Esophagus muscularis mucosa (tissue), 4 donors: ENCODE data around the gene TRPC4AP. TPM values are rescaled to one million over a fixed set of nuclear protein-coding genes. Genes with fewer than 3 reads are reported as not detected.

Source experiments
- DNase-seq: peaks from one replicate; pipeline ENCODE4 v3.0.0-alpha.2; 2017; ENCODE audit errors: extremely low spot score
- H3K27ac ChIP-seq, 4 donors: fragments of 200-600 bp; sonication (generic); replicated peaks in 1 of 4; 1 replicate in 3 of 4; 2 replicates in 1 of 4; pipeline ENCODE4 v1.5.1; 2016 to 2019; ENCODE audit warnings: mild to moderate bottlenecking in 1 of 4
- H3K27me3 ChIP-seq, 4 donors: fragments of 200-600 bp; sonication (generic); one replicate each; pipeline versions ENCODE4 v1.5.1 to v1.6.0; 2016 to 2019
- H3K36me3 ChIP-seq, 4 donors: fragments of 200-600 bp; sonication (generic); one replicate each; pipeline ENCODE4 v1.5.1; 2016 to 2019
- H3K4me1 ChIP-seq, 4 donors: fragments of 200-600 bp; sonication (generic); one replicate each; pipeline ENCODE4 v1.5.1; 2016 to 2019
- H3K4me3 ChIP-seq, 4 donors: fragments of 200-600 bp; sonication (generic); 1 replicate in 2 of 4; 2 replicates in 2 of 4; pipeline ENCODE4 v1.5.1; 2016 to 2019; ENCODE audit warnings: mild to moderate bottlenecking in 4 of 4, moderate library complexity in 1 of 4
- H3K9me3 ChIP-seq, 4 donors: fragments of 200-600 bp; sonication (generic); 1 replicate in 3 of 4; 2 replicates in 1 of 4; pipeline ENCODE4 v1.5.1; 2016 to 2019
- EP300 ChIP-seq: sonication (generic); formaldehyde crosslinking; IDR thresholded peaks from one replicate; pipeline ENCODE4 v1.6.1; 2017; ENCODE audit warnings: antibody characterized with exemption
- POLR2A ChIP-seq: fragments of 450-650 bp; IDR thresholded peaks from one replicate; pipeline ENCODE4 v1.6.1; 2017; ENCODE audit warnings: antibody characterized with exemption, moderate library complexity, mild to moderate bottlenecking, low read depth
- POLR2AphosphoS5 ChIP-seq, 2 donors: sonication (generic); formaldehyde crosslinking; IDR thresholded peaks; one replicate each; pipeline ENCODE4 v1.6.1; 2017; ENCODE audit warnings: antibody characterized with exemption in 2 of 2
- WGBS: methylation state at CpG from one replicate; pipeline ENCODE4 v1.1.5; 2018; 5-methylcytosine and 5-hydroxymethylcytosine counted together
- intact Hi-C: fragments of 100-400 bp; cut with DNase I; formaldehyde crosslinking; loops from one replicate; pipeline ENCODE4 v1.15.1; 2023
- total RNA-seq, 4 donors: library from RNA; depleted of rRNA; stranded (reverse); fragments of >200 nt; gene quantifications; one replicate each; pipeline versions ENCODE4 v1.1.0 to v1.2.1, GENCODE V29; 2016
- TF ChIP-seq, protein P1 (sequence below), 3 experiments: fragments of 200-600 bp in 2 of 3; fragments of 450-650 bp in 1 of 3; sonication (generic) in 2 of 3; IDR thresholded peaks; one replicate each; pipeline ENCODE4 v1.5.1; 2017 to 2019; ENCODE audit warnings: antibody characterized with exemption in 3 of 3, mild to moderate bottlenecking in 2 of 3, moderate library complexity in 1 of 3

TRPC4AP gene
- total RNA-seq, 4 donors from 2014 or later = 44.1 to 58.2 (median 52.1) TPM

DNA sequence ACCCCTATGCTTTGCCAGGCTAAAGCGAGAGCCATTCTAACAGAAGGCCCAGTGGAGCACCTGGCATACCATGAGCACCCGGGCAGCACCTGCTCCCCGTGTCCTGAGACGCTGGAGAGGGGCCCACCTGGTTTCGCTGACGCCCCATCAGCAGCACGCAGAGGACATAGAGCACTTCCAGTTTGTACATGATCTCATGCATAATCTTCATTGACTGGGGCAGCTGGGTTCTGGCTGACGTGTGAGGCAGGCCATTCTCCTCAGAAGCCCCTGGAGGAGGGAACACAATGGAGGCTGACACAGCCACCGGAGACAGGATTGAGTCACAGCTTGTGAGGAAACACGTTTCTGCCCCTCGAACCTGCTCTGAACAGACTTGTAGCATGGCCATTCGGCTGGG lies 71.5 kb downstream of the TRPC4AP start:
- WGBS = 75% methylated on average over 9 of the region's 12 CpGs

DNA sequence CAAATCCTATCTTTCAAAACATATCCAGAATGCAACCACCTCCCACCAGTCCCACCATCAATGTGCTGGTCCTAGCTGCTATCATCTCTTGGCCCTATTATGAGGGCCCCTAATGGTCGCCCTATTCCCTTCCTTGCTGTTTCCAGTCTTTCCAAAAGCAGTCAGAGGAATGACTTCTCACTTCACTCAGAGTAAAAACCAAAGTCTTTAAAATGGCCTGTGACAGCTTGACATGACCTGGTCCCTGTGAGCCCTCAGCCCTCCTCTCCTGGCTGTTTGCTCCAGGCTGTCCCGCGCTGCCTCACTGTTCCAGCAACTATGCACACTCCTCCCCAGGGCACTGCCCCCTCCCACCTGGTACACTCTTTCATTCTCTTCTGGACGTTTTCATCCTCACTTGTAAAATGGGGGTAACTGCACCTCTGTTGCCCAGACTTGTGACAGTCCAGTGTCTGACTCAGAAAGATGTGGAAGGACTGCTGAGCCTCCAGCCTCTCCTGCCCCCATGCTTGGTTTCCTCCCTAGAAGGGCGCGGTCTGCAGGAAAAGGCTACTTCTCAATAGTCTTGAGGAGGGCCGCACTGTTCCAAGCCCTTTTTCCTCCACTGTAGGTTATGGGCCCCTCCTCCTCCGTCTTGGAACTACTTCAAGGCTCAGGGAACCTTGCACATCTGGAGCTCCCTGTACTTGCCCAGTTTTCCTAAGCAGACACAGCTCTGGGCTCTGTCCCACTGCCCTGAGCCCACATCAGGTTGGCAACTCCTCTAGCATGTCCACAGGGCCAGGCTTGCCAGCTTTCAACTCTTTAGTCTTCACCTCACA lies 72.3 kb downstream of the TRPC4AP start:
- intact Hi-C loops = no loop called here
- H3K27me3 ChIP-seq = no peaks in the 10 kb centered on the region
- H3K36me3 ChIP-seq = peaks cover 7 to 93% (median 77%) of the 10 kb centered on the region in 4 donors
- no peak overlapping the region for H3K4me3 ChIP-seq
- H3K27ac ChIP-seq = peak overlapping the region in 2 of 4 donors; percentile 1 to 35
- TF ChIP-seq, protein P1, sequence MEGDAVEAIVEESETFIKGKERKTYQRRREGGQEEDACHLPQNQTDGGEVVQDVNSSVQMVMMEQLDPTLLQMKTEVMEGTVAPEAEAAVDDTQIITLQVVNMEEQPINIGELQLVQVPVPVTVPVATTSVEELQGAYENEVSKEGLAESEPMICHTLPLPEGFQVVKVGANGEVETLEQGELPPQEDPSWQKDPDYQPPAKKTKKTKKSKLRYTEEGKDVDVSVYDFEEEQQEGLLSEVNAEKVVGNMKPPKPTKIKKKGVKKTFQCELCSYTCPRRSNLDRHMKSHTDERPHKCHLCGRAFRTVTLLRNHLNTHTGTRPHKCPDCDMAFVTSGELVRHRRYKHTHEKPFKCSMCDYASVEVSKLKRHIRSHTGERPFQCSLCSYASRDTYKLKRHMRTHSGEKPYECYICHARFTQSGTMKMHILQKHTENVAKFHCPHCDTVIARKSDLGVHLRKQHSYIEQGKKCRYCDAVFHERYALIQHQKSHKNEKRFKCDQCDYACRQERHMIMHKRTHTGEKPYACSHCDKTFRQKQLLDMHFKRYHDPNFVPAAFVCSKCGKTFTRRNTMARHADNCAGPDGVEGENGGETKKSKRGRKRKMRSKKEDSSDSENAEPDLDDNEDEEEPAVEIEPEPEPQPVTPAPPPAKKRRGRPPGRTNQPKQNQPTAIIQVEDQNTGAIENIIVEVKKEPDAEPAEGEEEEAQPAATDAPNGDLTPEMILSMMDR (IDR thresholded peaks at IDR 0.05) = no peak
- TF ChIP-seq EP300 (no peak), POLR2A (no peak), POLR2AphosphoS5 (IDR thresholded peaks at IDR 0.05) (no peak)
- 80% methylated on average over 8 of the region's 8 CpGs for WGBS
- DNase-seq = no peak
- H3K4me1 ChIP-seq = peaks cover 0 to 54% (median 23%) of the 10 kb centered on the region in 4 donors
- H3K9me3 ChIP-seq = no peaks in the 10 kb centered on the region

More for the DNA sequence above, 71.5 kb downstream of the TRPC4AP start:
- Histone ChIP-seq H3K4me1 (peaks cover 0 to 54% (median 23%) of the 10 kb centered on the region in 4 donors), H3K4me3 (no peak overlapping the region), H3K27me3 (no peaks in the 10 kb centered on the region), H3K9me3 (no peaks in the 10 kb centered on the region), H3K27ac (peak overlapping the region in 2 of 4 donors; percentile 1 to 35), H3K36me3 (peaks cover 0 to 91% (median 74%) of the 10 kb centered on the region in 4 donors)
- intact Hi-C loops = no loop called here
- TF ChIP-seq EP300 (no peak), POLR2A (no peak), POLR2AphosphoS5 (IDR thresholded peaks at IDR 0.05) (no peak)
- TF ChIP-seq, protein P1 (IDR thresholded peaks at IDR 0.05) = no peak
- DNase-seq = no peak

DNA sequence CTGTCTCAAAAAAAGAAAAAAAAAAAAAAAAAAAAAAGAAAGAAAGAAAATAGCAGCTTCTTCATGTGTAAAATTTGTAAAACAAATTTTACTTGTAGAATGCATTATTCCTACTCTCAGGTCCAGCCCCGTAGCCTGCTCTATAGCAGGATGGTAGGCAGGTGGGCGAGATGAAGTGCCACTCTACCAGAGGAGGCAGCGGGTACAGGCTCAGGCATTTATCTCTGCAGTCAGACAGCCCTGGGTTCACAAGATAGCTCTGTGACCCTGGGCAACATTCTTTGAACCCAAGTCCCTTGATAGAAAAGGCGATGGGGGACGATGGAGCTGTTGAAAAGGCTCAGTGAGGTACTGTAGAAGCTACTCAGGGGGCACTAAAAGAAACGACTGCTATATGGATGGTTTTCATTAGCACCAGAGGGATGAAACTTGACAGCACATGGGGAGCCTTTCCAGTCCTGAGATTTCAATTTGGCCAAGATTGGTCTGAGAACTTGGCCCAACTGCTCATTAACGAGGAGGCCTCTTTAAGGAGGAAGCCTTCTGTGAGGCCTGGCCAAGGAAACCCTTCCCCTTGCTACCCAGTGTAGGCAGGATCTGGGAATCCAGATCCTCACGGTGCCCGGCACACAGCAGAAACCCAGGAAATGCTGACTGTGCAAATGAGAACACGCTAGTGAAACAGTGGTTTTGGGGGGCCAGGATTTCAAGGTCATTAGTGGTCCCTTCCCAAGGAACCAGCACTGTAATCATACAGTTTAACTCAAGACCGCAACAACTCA lies 73.8 kb downstream of the TRPC4AP start:
- Histone ChIP-seq H3K27me3 (no peaks in the 10 kb centered on the region), H3K9me3 (no peaks in the 10 kb centered on the region), H3K4me1 (peaks cover 0 to 47% (median 22%) of the 10 kb centered on the region in 4 donors), H3K27ac (no peak overlapping the region), H3K4me3 (no peak overlapping the region), H3K36me3 (peaks cover 9 to 95% (median 84%) of the 10 kb centered on the region in 4 donors)
- DNase-seq = no peak
- TF ChIP-seq POLR2A (no peak), EP300 (no peak), POLR2AphosphoS5 (IDR thresholded peaks at IDR 0.05) (no peak)
- TF ChIP-seq, protein P1 (IDR thresholded peaks at IDR 0.05) = no peak
- 88% methylated on average over 7 of the region's 11 CpGs for WGBS
- intact Hi-C loops = no loop called here

DNA sequence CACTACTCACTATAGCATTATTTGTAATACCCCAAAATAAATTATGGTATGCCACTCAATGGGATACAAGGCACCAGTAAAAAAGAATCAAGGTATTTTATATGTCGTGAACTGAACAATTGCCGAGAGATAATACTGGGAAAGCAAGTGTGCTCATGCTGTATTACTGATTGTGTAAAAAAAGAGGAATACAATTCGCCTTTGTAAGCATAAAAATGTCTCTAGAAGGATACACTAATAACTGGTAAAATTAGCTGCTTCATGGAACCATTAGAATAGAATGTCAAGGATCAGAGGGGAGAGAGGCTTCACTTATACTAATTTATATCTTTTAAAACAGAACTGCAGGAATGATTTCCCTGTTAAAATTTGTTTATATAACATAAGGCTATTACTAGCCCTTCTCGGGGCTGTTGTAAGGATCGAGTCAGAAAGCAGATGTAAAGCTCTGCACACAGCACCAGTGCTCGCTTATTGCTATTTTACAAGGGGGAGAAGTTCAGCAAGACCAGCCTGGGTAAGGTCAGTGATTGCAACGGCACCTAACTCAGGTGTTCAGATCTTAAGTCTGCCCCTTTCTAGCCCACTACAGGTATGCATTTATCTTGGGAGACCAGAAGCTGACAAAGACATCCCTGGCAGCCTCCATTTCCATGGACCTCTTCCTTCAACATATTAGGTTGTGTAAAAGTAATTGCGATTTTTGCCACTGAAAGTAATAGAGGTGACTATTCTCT lies 75.3 kb downstream of the TRPC4AP start:
- DNase-seq = no peak
- Histone ChIP-seq H3K4me1 (peaks cover 0 to 37% (median 23%) of the 10 kb centered on the region in 4 donors), H3K36me3 (peaks cover 18 to 95% (median 88%) of the 10 kb centered on the region in 4 donors), H3K4me3 (no peak overlapping the region), H3K27me3 (no peaks in the 10 kb centered on the region), H3K9me3 (no peaks in the 10 kb centered on the region), H3K27ac (peak overlapping the region in 1 of 4 donors; percentile 0)
- intact Hi-C loops = no loop called here
- WGBS = 89% methylated on average over 8 of the region's 8 CpGs
- TF ChIP-seq POLR2AphosphoS5 (IDR thresholded peaks at IDR 0.05) (no peak), POLR2A (no peak), EP300 (no peak)
- TF ChIP-seq, protein P1 (IDR thresholded peaks at IDR 0.05) = no peak
